ENCODE data around the gene RSPH1. TPM values are rescaled to one million over a fixed set of nuclear protein-coding genes. Genes with fewer than 3 reads are reported as not detected.

RSPH1 gene
- total RNA-seq, 1 donor from 2014 or later, result 0.29 TPM

DNA sequence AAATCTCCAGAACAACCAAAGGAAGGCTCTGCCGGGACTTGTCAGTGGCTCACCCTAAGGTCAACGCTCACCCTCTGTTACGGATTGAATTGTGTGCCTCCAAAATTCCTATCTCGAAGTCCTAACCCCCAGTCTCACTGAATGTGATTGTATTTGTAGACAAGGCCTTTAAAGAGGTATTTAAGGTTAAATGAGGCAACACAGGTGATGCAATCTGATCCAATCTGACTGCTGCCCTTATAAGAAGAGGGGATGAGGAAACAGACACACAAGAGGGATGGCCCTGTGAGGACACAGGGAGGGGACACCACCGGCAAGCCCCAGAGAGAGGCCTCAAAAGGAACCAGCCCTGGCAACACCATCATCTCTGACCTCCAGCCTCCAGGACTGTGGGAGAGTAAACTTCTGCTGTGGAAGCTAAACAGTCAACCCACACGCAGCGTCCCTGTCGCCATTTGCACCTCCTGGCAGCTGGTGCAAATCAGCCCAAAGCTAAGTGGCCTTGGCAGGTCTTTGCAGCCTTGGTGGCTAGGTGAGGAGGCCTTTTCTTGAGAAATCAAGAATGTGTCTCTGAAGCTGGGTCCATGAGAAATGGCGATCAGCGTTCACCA is 68.1 kb downstream of the RSPH1 start:
- TF ChIP-seq, protein P1, sequence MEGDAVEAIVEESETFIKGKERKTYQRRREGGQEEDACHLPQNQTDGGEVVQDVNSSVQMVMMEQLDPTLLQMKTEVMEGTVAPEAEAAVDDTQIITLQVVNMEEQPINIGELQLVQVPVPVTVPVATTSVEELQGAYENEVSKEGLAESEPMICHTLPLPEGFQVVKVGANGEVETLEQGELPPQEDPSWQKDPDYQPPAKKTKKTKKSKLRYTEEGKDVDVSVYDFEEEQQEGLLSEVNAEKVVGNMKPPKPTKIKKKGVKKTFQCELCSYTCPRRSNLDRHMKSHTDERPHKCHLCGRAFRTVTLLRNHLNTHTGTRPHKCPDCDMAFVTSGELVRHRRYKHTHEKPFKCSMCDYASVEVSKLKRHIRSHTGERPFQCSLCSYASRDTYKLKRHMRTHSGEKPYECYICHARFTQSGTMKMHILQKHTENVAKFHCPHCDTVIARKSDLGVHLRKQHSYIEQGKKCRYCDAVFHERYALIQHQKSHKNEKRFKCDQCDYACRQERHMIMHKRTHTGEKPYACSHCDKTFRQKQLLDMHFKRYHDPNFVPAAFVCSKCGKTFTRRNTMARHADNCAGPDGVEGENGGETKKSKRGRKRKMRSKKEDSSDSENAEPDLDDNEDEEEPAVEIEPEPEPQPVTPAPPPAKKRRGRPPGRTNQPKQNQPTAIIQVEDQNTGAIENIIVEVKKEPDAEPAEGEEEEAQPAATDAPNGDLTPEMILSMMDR (IDR thresholded peaks at IDR 0.05; ENCODE audit: insufficient read depth, low read length, poor library complexity, severe bottlenecking), result no peak
- H3K4me3 ChIP-seq (ENCODE audit: low read depth, low read length), result no peak overlapping the region
- H3K27me3 ChIP-seq (ENCODE audit: control insufficient read depth, insufficient read depth, low read length), result peaks cover 9% of the 10 kb centered on the region
- H3K36me3 ChIP-seq (ENCODE audit: control insufficient read depth, insufficient read depth, low read length), result no peaks in the 10 kb centered on the region
- no peak for DNase-seq (ENCODE audit: low read depth)

DNA sequence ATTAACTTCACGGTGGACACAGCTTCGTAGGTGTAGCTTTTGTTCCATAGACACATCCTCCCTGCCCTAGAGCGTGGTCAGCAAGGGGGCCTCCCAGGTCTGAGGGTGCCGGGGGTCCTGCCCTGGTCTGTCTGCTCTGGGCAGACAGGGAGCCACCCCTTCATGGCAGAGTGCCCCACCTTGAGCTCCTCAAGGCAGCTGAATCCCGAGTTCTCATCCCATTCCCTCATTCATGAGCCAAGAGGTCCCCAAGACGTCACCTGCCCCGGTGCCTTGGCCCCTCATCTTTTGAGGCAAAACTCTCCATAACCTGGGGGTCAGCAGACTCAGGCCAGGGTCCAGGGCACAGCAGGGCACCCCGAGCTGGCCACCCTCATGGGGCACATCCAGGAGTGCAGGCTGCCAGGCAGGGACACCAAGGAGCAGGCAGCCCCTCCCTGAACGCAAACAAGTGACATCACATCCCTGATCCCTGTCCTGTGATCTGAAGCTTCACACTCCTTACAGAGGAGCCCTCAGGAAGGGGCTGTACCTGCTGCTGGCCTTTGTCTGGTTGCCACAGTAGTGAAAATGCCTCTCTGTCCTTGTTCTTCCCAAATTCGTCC is 69.0 kb downstream of the RSPH1 start:
- DNase-seq (ENCODE audit: low read depth), result no peak
- H3K36me3 ChIP-seq (ENCODE audit: control insufficient read depth, insufficient read depth, low read length), result no peaks in the 10 kb centered on the region
- TF ChIP-seq, protein P1 (IDR thresholded peaks at IDR 0.05; ENCODE audit: insufficient read depth, low read length, poor library complexity, severe bottlenecking), result no peak
- peaks cover 9% of the 10 kb centered on the region for H3K27me3 ChIP-seq (ENCODE audit: control insufficient read depth, insufficient read depth, low read length)
- H3K4me3 ChIP-seq (ENCODE audit: low read depth, low read length), result no peak overlapping the region

DNA sequence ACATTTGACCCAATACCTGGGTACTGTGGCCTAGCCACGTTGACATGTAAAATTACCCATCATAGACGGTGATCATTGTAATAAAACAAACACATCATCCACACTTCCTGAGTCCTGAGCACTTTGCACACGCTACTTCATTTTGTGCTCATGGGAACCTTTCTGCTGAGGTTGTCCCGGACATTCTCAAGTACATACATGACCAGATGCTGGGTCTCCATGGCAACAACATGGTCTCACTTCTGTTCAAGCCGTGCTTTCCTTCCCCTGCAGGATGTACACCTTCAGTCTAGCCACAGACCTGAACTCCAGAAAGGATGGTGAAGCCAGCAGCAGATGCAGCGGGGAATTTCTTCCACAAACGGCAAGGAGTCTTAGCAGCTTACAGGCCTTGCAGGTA is 69.6 kb downstream of the RSPH1 start:
- TF ChIP-seq, protein P1 (IDR thresholded peaks at IDR 0.05; ENCODE audit: insufficient read depth, low read length, poor library complexity, severe bottlenecking), result no peak

DNA sequence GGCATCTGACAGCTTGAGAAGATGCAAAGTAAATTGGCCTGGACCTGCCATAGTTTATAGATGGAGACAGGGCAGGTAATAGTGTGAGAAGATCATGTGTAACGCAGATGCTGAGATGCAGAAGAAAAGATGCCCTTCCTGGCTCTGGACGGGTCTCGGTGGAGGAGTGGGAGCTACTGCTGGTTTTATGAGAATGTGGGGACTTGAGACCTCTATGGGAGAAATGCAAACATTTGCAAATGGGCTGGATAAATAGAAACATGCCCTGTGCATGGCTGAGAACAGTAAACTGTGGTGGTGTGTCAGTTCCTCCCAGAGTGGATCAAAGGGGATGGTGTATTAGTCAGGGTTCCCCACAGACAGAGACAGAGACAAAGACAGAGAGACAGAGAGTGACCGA is 70.4 kb downstream of the RSPH1 start:
- peaks cover 11% of the 10 kb centered on the region for H3K27me3 ChIP-seq (ENCODE audit: control insufficient read depth, insufficient read depth, low read length)

More for the DNA sequence above, 69.6 kb downstream of the RSPH1 start:
- Histone ChIP-seq H3K4me3 (ENCODE audit: low read depth, low read length) (no peak overlapping the region), H3K27me3 (ENCODE audit: control insufficient read depth, insufficient read depth, low read length) (peaks cover 9% of the 10 kb centered on the region), H3K36me3 (ENCODE audit: control insufficient read depth, insufficient read depth, low read length) (no peaks in the 10 kb centered on the region)
- DNase-seq (ENCODE audit: low read depth), result no peak

DNA sequence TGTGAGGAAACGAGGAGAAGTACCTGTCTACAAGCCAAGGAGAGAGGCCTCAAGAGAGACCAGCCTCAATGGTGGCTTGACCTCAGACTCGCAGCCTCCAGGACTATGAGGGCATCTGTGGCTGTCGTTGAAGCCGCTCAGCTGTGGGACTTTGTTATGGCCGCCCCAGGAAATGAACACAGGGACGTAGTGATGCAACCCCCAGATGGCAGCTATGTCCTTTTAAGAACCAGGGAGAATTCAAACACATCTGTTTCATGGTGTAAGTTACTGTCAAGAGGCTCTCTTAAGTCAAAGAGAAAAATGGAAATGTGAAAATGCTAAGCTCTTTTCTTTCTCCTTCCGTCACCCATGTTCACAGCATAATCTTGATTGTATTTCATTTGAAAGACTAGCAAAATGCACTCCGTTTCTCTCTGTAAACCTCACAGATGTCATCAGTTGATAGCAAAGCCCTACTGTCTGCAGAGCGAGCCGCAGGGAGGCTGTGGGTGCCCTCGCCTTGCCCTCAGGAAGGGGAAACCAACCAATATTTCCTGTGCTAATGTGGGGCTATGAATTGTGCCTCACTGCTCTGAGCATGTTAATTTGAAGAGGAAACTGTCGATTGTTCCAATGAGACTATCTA is 71.0 kb downstream of the RSPH1 start:
- TF ChIP-seq, protein P1 (IDR thresholded peaks at IDR 0.05; ENCODE audit: insufficient read depth, low read length, poor library complexity, severe bottlenecking), result no peak
- no peaks in the 10 kb centered on the region for H3K36me3 ChIP-seq (ENCODE audit: control insufficient read depth, insufficient read depth, low read length)
- H3K27me3 ChIP-seq (ENCODE audit: control insufficient read depth, insufficient read depth, low read length), result peaks cover 11% of the 10 kb centered on the region
- DNase-seq (ENCODE audit: low read depth), result no peak
- H3K4me3 ChIP-seq (ENCODE audit: low read depth, low read length), result no peak overlapping the region

More for the DNA sequence above, 70.4 kb downstream of the RSPH1 start:
- TF ChIP-seq, protein P1 (IDR thresholded peaks at IDR 0.05; ENCODE audit: insufficient read depth, low read length, poor library complexity, severe bottlenecking), result no peak
- Histone ChIP-seq H3K36me3 (ENCODE audit: control insufficient read depth, insufficient read depth, low read length) (no peaks in the 10 kb centered on the region), H3K4me3 (ENCODE audit: low read depth, low read length) (no peak overlapping the region)
- DNase-seq (ENCODE audit: low read depth), result no peak

Measured in kidney epithelial cell (primary cell).